KOPT-K1 (cell line): ENCODE measurements around the gene NME7.
A peak's percentile ranks its signal among the peaks of the same experiment; 100 is the strongest.

Experiments
- H3K27ac ChIP-seq: fragments of 200-600 bp; sonication (generic); 2 replicates; pipeline ENCODE4 v1.5.1; 2016; ENCODE audit warnings: antibody characterized with exemption, mild to moderate bottlenecking, low read depth, low read length; ENCODE audit not compliant: poor library complexity, severe bottlenecking
- H3K36me3 ChIP-seq: fragments of 200-600 bp; sonication (generic); 2 replicates; pipeline ENCODE4 v1.5.1; 2017; ENCODE audit warnings: antibody characterized with exemption, mild to moderate bottlenecking, low read length, moderate library complexity; ENCODE audit not compliant: insufficient read depth
- H3K9me3 ChIP-seq: fragments of 200-600 bp; sonication (generic); 2 replicates; pipeline ENCODE4 v1.5.1; 2017; ENCODE audit warnings: antibody characterized with exemption, low read length, mild to moderate bottlenecking; ENCODE audit not compliant: insufficient read depth, poor library complexity, severe bottlenecking

Gene NME7

DNA sequence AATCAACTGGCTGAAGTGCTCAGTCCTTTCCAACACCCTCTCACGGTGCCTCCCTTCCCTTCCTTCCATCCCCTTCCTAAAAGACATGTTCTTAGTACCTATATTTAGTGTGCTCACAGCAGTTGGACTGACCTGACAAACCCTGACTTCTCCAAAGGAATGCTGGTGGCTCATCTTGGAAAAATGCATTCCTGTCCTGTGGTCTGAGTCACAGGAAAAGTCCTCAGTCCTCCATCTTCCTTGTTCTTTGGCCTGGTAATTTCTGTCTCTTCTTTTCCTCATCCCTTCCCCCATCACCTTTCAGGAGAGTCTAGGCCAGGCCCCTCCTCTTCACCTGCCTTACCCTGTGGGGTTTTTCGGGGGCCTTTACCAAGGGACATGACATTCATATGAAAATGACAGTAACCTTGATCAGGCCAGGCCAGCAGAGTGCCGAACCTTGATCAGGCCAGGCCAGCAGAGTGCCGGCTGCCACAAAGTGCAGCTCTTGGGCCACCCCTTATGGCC lies 253.9 kb downstream of the NME7 start:
- no peaks in the 10 kb centered on the region for H3K36me3 ChIP-seq
- H3K9me3 ChIP-seq: no peaks in the 10 kb centered on the region
- H3K27ac ChIP-seq: no peak overlapping the region

DNA sequence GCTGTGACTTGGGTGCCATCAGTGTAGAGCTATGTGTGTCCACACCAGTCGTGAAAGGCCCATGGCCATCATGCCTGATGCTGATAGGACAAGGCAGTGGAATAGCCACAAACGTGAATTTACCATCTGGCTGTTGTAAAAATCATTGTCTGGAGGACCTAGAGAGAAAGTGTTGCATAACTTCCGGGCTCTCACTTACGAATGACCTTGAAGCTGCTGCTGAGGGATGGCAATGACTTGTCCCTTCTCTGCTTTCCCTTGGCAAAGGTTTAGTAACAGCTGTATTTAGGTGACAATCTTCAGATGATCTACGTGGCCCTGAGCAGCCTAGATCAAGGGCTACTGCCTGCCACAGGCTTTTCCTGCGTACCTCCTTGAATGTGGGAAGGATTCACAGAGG lies 255.4 kb downstream of the NME7 start:
- H3K36me3 ChIP-seq: no peaks in the 10 kb centered on the region
- H3K27ac ChIP-seq: no peak overlapping the region
- no peaks in the 10 kb centered on the region for H3K9me3 ChIP-seq

GRCh38 chr1:169111472-169111871 lies 256.1 kb downstream of the NME7 start:
- H3K27ac ChIP-seq: no peak overlapping the region
- H3K9me3 ChIP-seq: no peaks in the 10 kb centered on the region
- no peaks in the 10 kb centered on the region for H3K36me3 ChIP-seq

- no peaks in the 10 kb centered on the region for H3K36me3 ChIP-seq
- no peak overlapping the region for H3K27ac ChIP-seq
- no peaks in the 10 kb centered on the region for H3K9me3 ChIP-seq
Measured at GRCh38 chr1:169110689-169111447, 256.7 kb downstream of the NME7 start.

DNA sequence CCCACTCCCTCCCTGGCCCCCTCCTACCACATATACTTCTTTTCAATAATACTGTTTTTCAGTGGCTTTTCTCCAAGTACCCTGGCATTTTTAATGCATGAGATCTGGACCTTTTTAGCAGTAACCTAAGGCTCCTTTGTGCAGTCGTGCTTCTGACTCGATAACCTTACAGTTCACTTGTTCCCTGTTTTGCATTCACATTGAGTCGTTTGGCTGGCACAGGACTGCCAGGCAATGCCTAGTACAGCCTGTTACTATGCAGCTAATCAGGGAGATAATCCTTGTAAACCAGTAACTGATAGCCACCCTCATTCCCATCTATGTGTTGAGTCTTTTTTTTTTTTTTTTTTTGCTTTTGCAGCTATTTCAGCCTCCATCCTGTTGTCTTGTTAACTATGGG lies 257.4 kb downstream of the NME7 start:
- no peaks in the 10 kb centered on the region for H3K9me3 ChIP-seq
- H3K27ac ChIP-seq: no peak overlapping the region
- no peaks in the 10 kb centered on the region for H3K36me3 ChIP-seq

GRCh38 chr1:169109561-169110134 lies 257.9 kb downstream of the NME7 start:
- Histone ChIP-seq H3K9me3 (no peaks in the 10 kb centered on the region), H3K36me3 (no peaks in the 10 kb centered on the region), H3K27ac (no peak overlapping the region)

DNA sequence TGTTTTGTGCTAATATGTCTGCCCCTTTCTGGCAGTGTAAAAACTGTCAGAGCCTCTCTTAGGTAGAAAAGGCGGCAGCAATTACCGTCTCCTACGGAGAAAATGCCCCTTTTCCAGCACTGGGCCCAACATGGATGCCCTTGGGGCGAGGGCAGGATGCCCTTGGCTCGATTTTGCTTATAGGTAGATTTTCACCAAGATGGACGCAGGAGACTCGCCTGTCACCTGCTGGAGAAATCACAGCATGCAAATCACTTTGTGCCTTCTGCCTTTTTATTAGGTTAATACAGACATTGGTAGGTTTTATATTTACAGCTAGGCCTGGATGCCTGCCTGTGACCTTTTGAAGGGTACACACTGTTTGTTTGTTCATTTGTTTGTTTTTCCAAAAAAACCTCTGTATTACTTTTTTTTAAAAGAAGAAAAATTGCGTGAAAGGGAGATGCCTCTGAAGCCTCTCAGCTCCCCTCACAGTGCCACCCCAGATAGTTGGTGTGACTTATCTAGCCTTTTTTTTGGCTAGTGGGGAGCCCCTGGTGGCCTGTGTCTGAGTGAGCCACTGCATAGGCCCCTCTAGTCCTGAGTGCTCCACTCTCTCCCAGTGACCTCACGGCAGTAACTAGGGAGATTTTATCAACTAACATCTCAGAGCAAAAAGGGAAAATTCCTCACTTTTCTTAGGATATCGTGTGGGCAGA lies 258.6 kb downstream of the NME7 start:
- no peak overlapping the region for H3K27ac ChIP-seq

GRCh38 chr1:169108223-169108622 lies 259.4 kb downstream of the NME7 start:
- H3K9me3 ChIP-seq: no peaks in the 10 kb centered on the region
- no peak overlapping the region for H3K27ac ChIP-seq
- H3K36me3 ChIP-seq: no peaks in the 10 kb centered on the region

More for the DNA sequence above, 258.6 kb downstream of the NME7 start:
- Histone ChIP-seq H3K9me3 (no peaks in the 10 kb centered on the region), H3K36me3 (no peaks in the 10 kb centered on the region)

GRCh38 chr1:169107603-169108208 lies 259.9 kb downstream of the NME7 start:
- H3K27ac ChIP-seq: no peak overlapping the region
- H3K9me3 ChIP-seq: no peaks in the 10 kb centered on the region

GRCh38 chr1:169106921-169107602 lies 260.5 kb downstream of the NME7 start:
- Histone ChIP-seq H3K9me3 (no peaks in the 10 kb centered on the region), H3K36me3 (no peaks in the 10 kb centered on the region), H3K27ac (peak overlapping the region; percentile 31)

More at GRCh38 chr1:169107603-169108208, 259.9 kb downstream of the NME7 start:
- no peaks in the 10 kb centered on the region for H3K36me3 ChIP-seq

GRCh38 chr1:169106095-169106920 lies 261.3 kb downstream of the NME7 start, which contains the start of gene ATP1B1:
Gene ATP1B1, plus strand, starts transcription at chr1:169106690. Its CDS starts 140 bp downstream, at chr1:169106830.
- Histone ChIP-seq H3K9me3 (no peaks in the 10 kb centered on the region), H3K27ac (peak within 1 kb of the TSS; percentile 31), H3K36me3 (no peaks in the 10 kb centered on the region)

DNA sequence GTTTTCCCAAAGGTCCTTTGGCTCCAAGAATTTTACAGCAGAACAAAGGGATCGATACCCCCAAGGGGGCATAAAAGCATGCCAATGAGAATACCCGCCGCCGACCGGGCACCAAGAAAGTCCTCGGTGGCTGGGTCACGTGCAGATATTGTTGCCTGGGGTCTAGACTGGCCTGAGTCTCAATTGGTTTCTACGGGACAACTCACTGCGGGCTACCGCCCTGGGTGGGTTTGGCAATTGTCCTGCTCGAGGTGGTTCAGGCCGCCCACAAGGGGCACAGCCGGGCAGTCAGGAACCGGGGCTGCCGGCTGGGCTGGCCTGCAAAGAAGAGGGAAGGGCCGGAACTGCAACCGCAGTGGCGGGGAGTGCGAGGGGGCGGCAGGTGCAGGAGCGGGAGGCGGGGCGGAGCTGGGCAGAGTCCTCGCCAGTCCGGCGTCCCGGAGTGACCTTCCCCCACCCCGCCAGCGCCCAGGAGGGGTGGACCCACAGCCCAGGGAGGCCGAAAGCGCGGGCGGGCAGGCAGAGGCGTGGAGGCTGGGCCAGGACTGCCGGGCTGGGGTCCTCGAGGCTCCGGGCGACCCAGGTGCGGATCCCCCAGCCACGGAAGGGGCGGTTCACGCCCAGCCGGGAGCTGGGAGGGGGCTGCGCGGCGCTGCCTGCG lies 262.0 kb downstream of the NME7 start:
- H3K36me3 ChIP-seq: no peaks in the 10 kb centered on the region
- peak overlapping the region; percentile 27 for H3K27ac ChIP-seq
- H3K9me3 ChIP-seq: no peaks in the 10 kb centered on the region

DNA sequence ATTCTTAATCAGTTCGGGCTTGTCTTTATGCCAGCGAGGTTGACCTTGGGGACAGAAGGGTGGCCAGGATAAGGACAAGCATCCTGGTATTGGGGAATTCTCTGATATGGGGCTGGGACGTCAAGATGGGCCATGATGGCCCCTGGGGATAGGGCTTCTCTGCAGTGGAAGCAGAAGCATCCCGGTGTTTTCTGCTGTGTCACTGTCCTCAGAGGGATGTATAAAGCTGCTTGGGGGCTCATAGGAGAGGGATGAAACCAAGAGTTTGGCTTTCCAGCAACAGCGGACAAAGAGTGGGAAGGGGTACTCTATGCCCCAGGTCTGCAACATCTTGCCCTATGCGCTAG lies 262.5 kb downstream of the NME7 start:
- Histone ChIP-seq H3K27ac (no peak overlapping the region), H3K36me3 (no peaks in the 10 kb centered on the region), H3K9me3 (no peaks in the 10 kb centered on the region)
